Measurements from ENCODE around the gene PCDHGC5. TPM values are rescaled to one million over a fixed set of nuclear protein-coding genes. Genes with fewer than 3 reads are reported as not detected.

Gene PCDHGC5
- total and polyA plus RNA-seq, 7 donors, result 0.08 to 1.2 (median 0.65) TPM; not detected in 1

- peaks cover 0 to 10% of the 10 kb centered on the region in 2 donors for H3K36me3 ChIP-seq (ENCODE audit: insufficient read depth in 1 of 2, low read depth in 1 of 2)
- no peaks in the 10 kb centered on the region for H3K9me3 ChIP-seq
- H3K4me3 ChIP-seq, result no peak overlapping the region
- no peak for ATAC-seq
- H3K4me1 ChIP-seq, result no peaks in the 10 kb centered on the region
- intact Hi-C loops (cut with DNase I), result no loop called here
- H3K27me3 ChIP-seq (ENCODE audit: insufficient read depth in 3 of 3, low read length in 2 of 3), result peaks cover 0 to 5% (median 0%) of the 10 kb centered on the region in 3 donors
- no peak for TF ChIP-seq CTCF (IDR thresholded peaks at IDR 0.05)
- no peak for DNase-seq
- no peak overlapping the region for H3K27ac ChIP-seq
- 77 to 92% (median 81%) methylated on average over 8 of the region's 8 CpGs for WGBS, 3 donors
Measured at GRCh38 chr5:141495453-141495811, 6.6 kb downstream of the PCDHGC5 start.

- H3K27ac ChIP-seq, result no peak overlapping the region
- intact Hi-C loops (cut with DNase I), result no loop called here
- WGBS, 3 donors, result 66 to 77% (median 68%) methylated on average over 4 of the region's 4 CpGs
Measured at GRCh38 chr5:141496038-141496437, 7.2 kb downstream of the PCDHGC5 start.

DNA sequence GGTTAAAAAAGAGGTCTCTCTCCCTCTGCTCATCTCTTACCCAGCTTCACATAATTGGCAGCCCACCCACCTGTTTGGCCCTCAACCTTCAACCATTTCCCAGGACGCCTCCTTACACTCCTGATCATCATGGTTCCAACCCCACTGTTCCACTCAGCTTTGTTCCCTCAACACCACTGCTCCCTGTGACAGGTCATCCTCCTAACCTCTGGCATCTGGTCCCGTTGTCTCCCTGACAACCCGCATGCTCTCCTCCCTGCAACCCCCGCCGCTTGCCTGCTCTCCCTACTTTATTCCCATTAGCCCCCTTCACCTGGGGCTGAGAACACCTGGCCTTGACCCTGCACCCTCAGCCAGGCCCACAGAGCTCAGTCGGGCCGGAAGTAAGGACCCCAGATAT lies 12.9 kb downstream of the PCDHGC5 start:
- no peak overlapping the region for H3K27ac ChIP-seq
- no peak for TF ChIP-seq CTCF (IDR thresholded peaks at IDR 0.05)
- intact Hi-C loops (cut with DNase I), result no loop called here
- ATAC-seq (no peak), DNase-seq (no peak)
- H3K4me3 ChIP-seq, result no peak overlapping the region
- peaks cover 0 to 5% of the 10 kb centered on the region in 2 donors for H3K36me3 ChIP-seq (ENCODE audit: insufficient read depth in 1 of 2, low read depth in 1 of 2)
- peaks cover 3% of the 10 kb centered on the region for H3K4me1 ChIP-seq
- no peaks in the 10 kb centered on the region for H3K27me3 ChIP-seq (ENCODE audit: insufficient read depth in 3 of 3, low read length in 2 of 3)
- no peaks in the 10 kb centered on the region for H3K9me3 ChIP-seq
- WGBS, 3 donors, result 76 to 83% (median 83%) methylated on average over 7 of the region's 7 CpGs

More at GRCh38 chr5:141496038-141496437, 7.2 kb downstream of the PCDHGC5 start:
- H3K4me1 ChIP-seq, result no peaks in the 10 kb centered on the region
- no peaks in the 10 kb centered on the region for H3K9me3 ChIP-seq
- no peak overlapping the region for H3K4me3 ChIP-seq
- H3K36me3 ChIP-seq (ENCODE audit: insufficient read depth in 1 of 2, low read depth in 1 of 2), result peaks cover 0 to 10% of the 10 kb centered on the region in 2 donors
- DNase-seq, result no peak
- no peak for TF ChIP-seq CTCF (IDR thresholded peaks at IDR 0.05)
- ATAC-seq, result no peak
- peaks cover 0 to 5% (median 0%) of the 10 kb centered on the region in 3 donors for H3K27me3 ChIP-seq (ENCODE audit: insufficient read depth in 3 of 3, low read length in 2 of 3)

DNA sequence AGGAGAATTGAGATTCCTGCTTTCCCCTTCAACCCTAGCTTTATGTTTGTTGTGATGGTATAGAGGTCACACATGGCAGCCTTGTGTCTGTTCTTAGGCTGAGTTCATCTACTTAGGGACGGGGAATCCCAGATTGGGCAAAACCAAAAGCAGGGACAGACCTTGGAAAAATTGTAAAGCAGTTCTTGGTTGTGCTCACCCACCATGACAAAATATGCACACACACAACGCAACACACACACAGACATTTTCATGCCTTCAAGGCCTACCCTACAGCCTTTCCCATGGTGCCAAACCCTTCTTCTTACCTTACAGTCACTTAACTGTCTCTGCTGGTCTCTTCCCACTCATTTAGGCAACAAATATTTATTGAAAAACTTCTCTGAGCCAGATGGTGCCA lies 14.8 kb downstream of the PCDHGC5 start:
- H3K4me3 ChIP-seq, result no peak overlapping the region
- H3K4me1 ChIP-seq, result peaks cover 14% of the 10 kb centered on the region
- no peak for ATAC-seq
- no peak for TF ChIP-seq CTCF (IDR thresholded peaks at IDR 0.05)
- 81 to 94% (median 88%) methylated on average over 2 of the region's 2 CpGs for WGBS, 3 donors
- intact Hi-C loops (cut with DNase I), result no loop called here
- no peaks in the 10 kb centered on the region for H3K9me3 ChIP-seq
- no peak overlapping the region for H3K27ac ChIP-seq
- no peaks in the 10 kb centered on the region for H3K27me3 ChIP-seq (ENCODE audit: insufficient read depth in 3 of 3, low read length in 2 of 3)
- DNase-seq, result no peak
- peaks cover 0 to 5% of the 10 kb centered on the region in 2 donors for H3K36me3 ChIP-seq (ENCODE audit: insufficient read depth in 1 of 2, low read depth in 1 of 2)

GRCh38 chr5:141504216-141504615 lies 15.3 kb downstream of the PCDHGC5 start:
- intact Hi-C loops (cut with DNase I), result no loop called here
- no peak overlapping the region for H3K4me3 ChIP-seq
- no peaks in the 10 kb centered on the region for H3K27me3 ChIP-seq (ENCODE audit: insufficient read depth in 3 of 3, low read length in 2 of 3)
- TF ChIP-seq CTCF (IDR thresholded peaks at IDR 0.05), result no peak
- H3K9me3 ChIP-seq, result no peaks in the 10 kb centered on the region
- ATAC-seq, result no peak
- WGBS, 3 donors, result 57 to 66% (median 58%) methylated on average over 4 of the region's 4 CpGs
- no peak overlapping the region for H3K27ac ChIP-seq
- peaks cover 15% of the 10 kb centered on the region for H3K4me1 ChIP-seq
- peaks cover 0 to 5% of the 10 kb centered on the region in 2 donors for H3K36me3 ChIP-seq (ENCODE audit: insufficient read depth in 1 of 2, low read depth in 1 of 2)
- no peak for DNase-seq

Data from psoas muscle (tissue), 8 donors.